Measurements from ENCODE around the gene SLC35E1. TPM values are rescaled to one million over a fixed set of nuclear protein-coding genes. Genes with fewer than 3 reads are reported as not detected.

The SLC35E1 gene
- total and polyA plus RNA-seq, 2 of the 13 experiments (the other 11 are each of a cell fraction or from before 2014, with no cell fraction given) = 21.2 to 46.5 TPM

GRCh38 chr19:16542045-16542909, 29.9 kb downstream of the SLC35E1 start, which contains the start of gene CHERP (continued):
- TF ChIP-seq TCF12 (IDR thresholded peaks at IDR 0.05) = no peak
- peak; percentile 57; the same call in 1 of the 2 replicates for TF ChIP-seq TCF12 (CRISPR knock-in tag; IDR thresholded peaks at IDR 0.05)
- no peak for TF ChIP-seq RNF219 (CRISPR knock-in tag; IDR thresholded peaks at IDR 0.05)
- TF ChIP-seq CBFB (CRISPR knock-in tag; IDR thresholded peaks at IDR 0.05) = peak; percentile 22; the same call in 1 of the 2 replicates
- no peak for TF ChIP-seq TIGD3 (CRISPR knock-in tag; IDR thresholded peaks at IDR 0.05; ENCODE audit: borderline replicate concordance)
- TF ChIP-seq AHR (CRISPR knock-in tag; IDR thresholded peaks at IDR 0.05) = 0 out of 2 replicates have a peak, but pooled peaks have one; percentile 42
- TF ChIP-seq ZSCAN25 (CRISPR knock-in tag; IDR thresholded peaks at IDR 0.05) = peak; percentile 54; the same call in 1 of the 2 replicates
- TF ChIP-seq HNF4A (CRISPR knock-in tag; IDR thresholded peaks at IDR 0.05) = no peak; the same call in 1 of the 2 replicates
- TF ChIP-seq ZNF709 (CRISPR knock-in tag; IDR thresholded peaks at IDR 0.05) = peak; percentile 80; the same call in 1 of the 2 replicates
- TF ChIP-seq SP4 (CRISPR knock-in tag; IDR thresholded peaks at IDR 0.05) = peak; percentile 88
- peak; percentile 87 for TF ChIP-seq SAP130 (CRISPR knock-in tag; IDR thresholded peaks at IDR 0.05; ENCODE audit: low read depth)
- TF ChIP-seq ZNF329 (CRISPR knock-in tag; IDR thresholded peaks at IDR 0.05; ENCODE audit: low read depth) = peak; percentile 17; the same call in 1 of the 2 replicates
- peak; percentile 35 for TF ChIP-seq HNRNPK (IDR thresholded peaks at IDR 0.05; ENCODE audit: low read depth, low read length, poor library complexity, severe bottlenecking)
- TF ChIP-seq NFYC (CRISPR knock-in tag; IDR thresholded peaks at IDR 0.05) = peak; percentile 43; the same call in 1 of the 2 replicates
- TF ChIP-seq RCOR2 (CRISPR knock-in tag; IDR thresholded peaks at IDR 0.05) = no peak
- no peak for TF ChIP-seq ADNP (CRISPR knock-in tag; IDR thresholded peaks at IDR 0.05)
- no peak for TF ChIP-seq HMG20A (CRISPR knock-in tag; IDR thresholded peaks at IDR 0.05; ENCODE audit: borderline replicate concordance)
- no peak for TF ChIP-seq ZSCAN29 (CRISPR knock-in tag; conservative IDR thresholded peaks at IDR 0.05)
- TF ChIP-seq ZNF12 (CRISPR knock-in tag; IDR thresholded peaks at IDR 0.05) = 0 out of 2 replicates have a peak, but pooled peaks have one; percentile 8
- 0 out of 2 replicates have a peak, but pooled peaks have one; percentile 90 for TF ChIP-seq FOXO4 (CRISPR knock-in tag; conservative IDR thresholded peaks at IDR 0.05)
- no peak for TF ChIP-seq SCMH1 (CRISPR knock-in tag; IDR thresholded peaks at IDR 0.05; ENCODE audit: borderline replicate concordance)
- no peak; the same call in 1 of the 2 replicates for TF ChIP-seq ZNF276 (CRISPR knock-in tag; IDR thresholded peaks at IDR 0.05; ENCODE audit: low read depth)
- TF ChIP-seq ZMAT3 (CRISPR knock-in tag; conservative IDR thresholded peaks at IDR 0.05) = 0 out of 2 replicates have a peak, but pooled peaks have one; percentile 46

All from HepG2 (cell line).